ENCODE measurements around the gene SLC39A6. TPM values are rescaled to one million over a fixed set of nuclear protein-coding genes. Genes with fewer than 3 reads are reported as not detected.

SLC39A6 gene
- total RNA-seq, 1 donor from 2014 or later: 17.6 TPM

DNA sequence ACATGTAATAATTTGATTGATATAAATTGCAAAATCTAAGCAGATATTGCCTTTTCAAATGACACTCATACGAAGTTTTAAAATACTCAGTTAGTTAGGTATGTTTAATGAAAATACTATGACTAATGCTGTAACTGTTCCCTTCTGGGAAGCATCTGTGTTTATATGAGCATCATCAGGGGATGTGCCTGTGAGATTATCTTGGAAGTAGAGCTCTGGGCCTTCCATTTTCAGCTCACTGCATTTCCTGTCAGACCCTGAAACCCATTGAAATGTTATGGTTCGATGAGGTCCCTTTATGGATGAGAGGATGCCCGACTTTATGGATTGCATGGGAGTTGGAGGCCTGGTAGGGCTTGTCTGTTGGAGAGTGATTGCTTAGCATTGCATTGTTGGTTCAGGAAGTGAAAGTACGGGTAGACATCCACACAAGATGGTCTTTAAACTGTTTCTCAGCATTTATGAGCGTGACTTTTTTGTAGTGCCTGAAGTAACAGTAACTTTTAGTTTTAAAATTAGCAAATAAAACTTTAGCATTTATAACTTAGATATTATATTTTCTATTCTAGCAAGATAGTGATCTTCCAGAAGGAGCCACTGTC lies 29.2 kb upstream of the SLC39A6 start:
- Mint-ChIP-seq H3K4me1 (peaks cover 19% of the 10 kb centered on the region), H3K36me3 (ENCODE audit: low read depth) (peaks cover 89% of the 10 kb centered on the region), H3K9me3 (no peaks in the 10 kb centered on the region), H3K27me3 (no peaks in the 10 kb centered on the region), H3K27ac (peak overlapping the region; percentile 55), H3K4me3 (no peak overlapping the region)
- DNase-seq (no peak), ATAC-seq (ENCODE audit: low read depth) (peak; percentile 52)
- ChIA-PET POLR2A (interaction anchor here (1.1 kb wide), 1 partner anchor 14 kb away, joined by 3 read pairs; no protein-coding TSS in a partner anchor), CTCF (no interaction called here)
- TF ChIP-seq, protein P1, sequence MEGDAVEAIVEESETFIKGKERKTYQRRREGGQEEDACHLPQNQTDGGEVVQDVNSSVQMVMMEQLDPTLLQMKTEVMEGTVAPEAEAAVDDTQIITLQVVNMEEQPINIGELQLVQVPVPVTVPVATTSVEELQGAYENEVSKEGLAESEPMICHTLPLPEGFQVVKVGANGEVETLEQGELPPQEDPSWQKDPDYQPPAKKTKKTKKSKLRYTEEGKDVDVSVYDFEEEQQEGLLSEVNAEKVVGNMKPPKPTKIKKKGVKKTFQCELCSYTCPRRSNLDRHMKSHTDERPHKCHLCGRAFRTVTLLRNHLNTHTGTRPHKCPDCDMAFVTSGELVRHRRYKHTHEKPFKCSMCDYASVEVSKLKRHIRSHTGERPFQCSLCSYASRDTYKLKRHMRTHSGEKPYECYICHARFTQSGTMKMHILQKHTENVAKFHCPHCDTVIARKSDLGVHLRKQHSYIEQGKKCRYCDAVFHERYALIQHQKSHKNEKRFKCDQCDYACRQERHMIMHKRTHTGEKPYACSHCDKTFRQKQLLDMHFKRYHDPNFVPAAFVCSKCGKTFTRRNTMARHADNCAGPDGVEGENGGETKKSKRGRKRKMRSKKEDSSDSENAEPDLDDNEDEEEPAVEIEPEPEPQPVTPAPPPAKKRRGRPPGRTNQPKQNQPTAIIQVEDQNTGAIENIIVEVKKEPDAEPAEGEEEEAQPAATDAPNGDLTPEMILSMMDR (IDR thresholded peaks at IDR 0.05): no peak
- intact Hi-C loops (cut with micrococcal nuclease): no loop called here

- H3K4me3 Mint-ChIP-seq: no peak overlapping the region
- TF ChIP-seq, protein P1 (IDR thresholded peaks at IDR 0.05): no peak
- DNase-seq (no peak), ATAC-seq (ENCODE audit: low read depth) (no peak)
- intact Hi-C loops (cut with micrococcal nuclease): no loop called here
- CTCF ChIA-PET: no interaction called here
- peaks cover 90% of the 10 kb centered on the region for H3K36me3 Mint-ChIP-seq (ENCODE audit: low read depth)
- POLR2A ChIA-PET: interaction anchor here (1.0 to 1.1 kb wide), 2 partner anchors 13 to 29 kb away, joined by 3 read pairs; partner anchors contain the start of gene SLC39A6
- no peak overlapping the region for H3K27ac Mint-ChIP-seq
- H3K27me3 Mint-ChIP-seq: no peaks in the 10 kb centered on the region
- no peaks in the 10 kb centered on the region for H3K9me3 Mint-ChIP-seq
- H3K4me1 Mint-ChIP-seq: peaks cover 19% of the 10 kb centered on the region
Measured at GRCh38 chr18:36157441-36157840, 28.3 kb upstream of the SLC39A6 start.

GRCh38 chr18:36155851-36156757 lies 27.0 kb upstream of the SLC39A6 start:
- TF ChIP-seq, protein P1 (IDR thresholded peaks at IDR 0.05): no peak
- no peak for DNase-seq
- no peaks in the 10 kb centered on the region for H3K27me3 Mint-ChIP-seq
- no peak overlapping the region for H3K4me3 Mint-ChIP-seq
- peaks cover 26% of the 10 kb centered on the region for H3K4me1 Mint-ChIP-seq
- intact Hi-C loops (cut with micrococcal nuclease): no loop called here
- no peaks in the 10 kb centered on the region for H3K9me3 Mint-ChIP-seq
- H3K27ac Mint-ChIP-seq: no peak overlapping the region
- ChIA-PET CTCF (no interaction called here), POLR2A (no interaction called here)
- H3K36me3 Mint-ChIP-seq (ENCODE audit: low read depth): peaks cover 85% of the 10 kb centered on the region
- ATAC-seq (ENCODE audit: low read depth): no peak

GRCh38 chr18:36153771-36154170 lies 24.6 kb upstream of the SLC39A6 start:
- TF ChIP-seq, protein P1 (IDR thresholded peaks at IDR 0.05): no peak
- H3K36me3 Mint-ChIP-seq (ENCODE audit: low read depth): peaks cover 83% of the 10 kb centered on the region

DNA sequence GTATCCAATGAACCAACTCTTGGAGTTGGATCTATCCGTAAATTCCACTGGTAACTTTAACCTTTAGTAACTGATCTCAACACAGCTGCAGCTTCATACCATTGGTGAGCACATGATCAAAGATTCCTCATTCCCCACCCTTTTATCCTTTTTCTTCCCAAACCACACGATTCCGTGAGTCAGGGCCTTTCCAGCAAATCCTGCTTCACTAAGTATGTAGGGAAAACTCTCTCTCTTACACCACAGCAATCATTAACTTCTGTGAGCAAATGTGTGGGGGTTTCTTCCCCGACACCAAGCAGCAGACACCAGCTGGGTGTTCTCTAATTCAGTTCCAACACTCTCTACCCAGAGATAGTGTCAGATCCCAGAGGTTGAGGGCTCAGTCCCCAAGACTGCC lies 24.1 kb upstream of the SLC39A6 start:
- H3K27me3 Mint-ChIP-seq: no peaks in the 10 kb centered on the region
- H3K4me1 Mint-ChIP-seq: peaks cover 48% of the 10 kb centered on the region
- H3K4me3 Mint-ChIP-seq: no peak overlapping the region
- ATAC-seq (ENCODE audit: low read depth): no peak
- TF ChIP-seq, protein P1 (IDR thresholded peaks at IDR 0.05): no peak
- CTCF ChIA-PET: no interaction called here
- no peak for DNase-seq
- intact Hi-C loops (cut with micrococcal nuclease): loop anchor here (5.0 kb wide), 1 partner anchor 34 kb away; the partner anchor contains the start of gene MOCOS
- H3K27ac Mint-ChIP-seq: no peak overlapping the region
- POLR2A ChIA-PET: no interaction called here
- H3K36me3 Mint-ChIP-seq (ENCODE audit: low read depth): peaks cover 84% of the 10 kb centered on the region
- H3K9me3 Mint-ChIP-seq: no peaks in the 10 kb centered on the region

More at GRCh38 chr18:36153771-36154170, 24.6 kb upstream of the SLC39A6 start:
- no peaks in the 10 kb centered on the region for H3K27me3 Mint-ChIP-seq
- H3K27ac Mint-ChIP-seq: no peak overlapping the region
- ATAC-seq (ENCODE audit: low read depth) (no peak), DNase-seq (no peak)
- POLR2A ChIA-PET: no interaction called here
- CTCF ChIA-PET: no interaction called here
- intact Hi-C loops (cut with micrococcal nuclease): loop anchor here (5.0 kb wide), 1 partner anchor 34 kb away; the partner anchor contains the start of gene MOCOS
- H3K4me1 Mint-ChIP-seq: peaks cover 47% of the 10 kb centered on the region
- no peak overlapping the region for H3K4me3 Mint-ChIP-seq
- H3K9me3 Mint-ChIP-seq: no peaks in the 10 kb centered on the region

All from activated B cell treated with CpG ODN at 0.5 μM for 24 hours (primary cell).